ENCODE data around the gene NRXN3.

GRCh38 chr14:79598339-79598738 lies 1428.2 kb downstream of the NRXN3 start:
- TF ChIP-seq EZH2phosphoT487 (IDR thresholded peaks at IDR 0.05; ENCODE audit: insufficient read depth, low read depth) (no peak), EZH2 (IDR thresholded peaks at IDR 0.05; ENCODE audit: insufficient read depth, poor library complexity, severe bottlenecking) (no peak)
